ENCODE measurements around the gene EPHX1.

Gene EPHX1

GRCh38 chr1:225818229-225818628 is 8.3 kb downstream of the EPHX1 start:
- TF ChIP-seq TAF1 (IDR thresholded peaks at IDR 0.05; ENCODE audit: low read depth) (no peak), REST (IDR thresholded peaks at IDR 0.05; ENCODE audit: low read depth) (no peak), CREB1 (IDR thresholded peaks at IDR 0.05; ENCODE audit: low read depth) (no peak), EP300 (IDR thresholded peaks at IDR 0.05; ENCODE audit: borderline replicate concordance) (no peak), CEBPB (IDR thresholded peaks at IDR 0.05) (no peak), YY1 (IDR thresholded peaks at IDR 0.05; ENCODE audit: low read depth) (no peak), ZBTB7A (IDR thresholded peaks at IDR 0.05; ENCODE audit: low read depth) (no peak), USF1 (IDR thresholded peaks at IDR 0.05) (no peak), RAD21 (IDR thresholded peaks at IDR 0.05; ENCODE audit: low read depth) (no peak), EGR1 (IDR thresholded peaks at IDR 0.05) (no peak), TEAD4 (IDR thresholded peaks at IDR 0.05) (no peak), MAX (IDR thresholded peaks at IDR 0.05) (no peak), TCF12 (IDR thresholded peaks at IDR 0.05; ENCODE audit: low read depth) (no peak), NFIC (IDR thresholded peaks at IDR 0.05) (no peak), FOXM1 (IDR thresholded peaks at IDR 0.05; ENCODE audit: borderline replicate concordance, low read depth) (no peak)

- no peak for TF ChIP-seq CEBPB (IDR thresholded peaks at IDR 0.05)
- no peak for TF ChIP-seq MAX (IDR thresholded peaks at IDR 0.05)
- no peak for TF ChIP-seq YY1 (IDR thresholded peaks at IDR 0.05; ENCODE audit: low read depth)
- no peak for TF ChIP-seq ZBTB7A (IDR thresholded peaks at IDR 0.05; ENCODE audit: low read depth)
- TF ChIP-seq EP300 (IDR thresholded peaks at IDR 0.05; ENCODE audit: borderline replicate concordance): no peak
- no peak for TF ChIP-seq REST (IDR thresholded peaks at IDR 0.05; ENCODE audit: low read depth)
- TF ChIP-seq NFIC (IDR thresholded peaks at IDR 0.05): no peak
- no peak for TF ChIP-seq TAF1 (IDR thresholded peaks at IDR 0.05; ENCODE audit: low read depth)
Observed at GRCh38 chr1:225819346-225820192, 9.6 kb downstream of the EPHX1 start.

- TF ChIP-seq USF1 (IDR thresholded peaks at IDR 0.05) (no peak), RAD21 (IDR thresholded peaks at IDR 0.05; ENCODE audit: low read depth) (no peak), TEAD4 (IDR thresholded peaks at IDR 0.05) (no peak), CREB1 (IDR thresholded peaks at IDR 0.05; ENCODE audit: low read depth) (no peak), REST (IDR thresholded peaks at IDR 0.05; ENCODE audit: low read depth) (no peak), ZBTB7A (IDR thresholded peaks at IDR 0.05; ENCODE audit: low read depth) (no peak), YY1 (IDR thresholded peaks at IDR 0.05; ENCODE audit: low read depth) (no peak), TAF1 (IDR thresholded peaks at IDR 0.05; ENCODE audit: low read depth) (no peak), EGR1 (IDR thresholded peaks at IDR 0.05) (no peak), CEBPB (IDR thresholded peaks at IDR 0.05) (no peak), FOXM1 (IDR thresholded peaks at IDR 0.05; ENCODE audit: borderline replicate concordance, low read depth) (no peak), TCF12 (IDR thresholded peaks at IDR 0.05; ENCODE audit: low read depth) (no peak), NFIC (IDR thresholded peaks at IDR 0.05) (no peak), EP300 (IDR thresholded peaks at IDR 0.05; ENCODE audit: borderline replicate concordance) (no peak), MAX (IDR thresholded peaks at IDR 0.05) (no peak)
Observed at GRCh38 chr1:225820522-225821120, 10.7 kb downstream of the EPHX1 start.
